Measurements from ENCODE around the gene INIP. TPM values are rescaled to one million over a fixed set of nuclear protein-coding genes. Genes with fewer than 3 reads are reported as not detected.

Gene INIP
- total and polyA plus RNA-seq, 2 of the 13 experiments (the other 11 are each of a cell fraction or from before 2014, with no cell fraction given), result 13.6 to 28.6 TPM

GRCh38 chr9:112750016-112750763 is 32.3 kb upstream of the INIP start, which contains the start of gene SNX30 (continued):
- TF ChIP-seq, protein P1, sequence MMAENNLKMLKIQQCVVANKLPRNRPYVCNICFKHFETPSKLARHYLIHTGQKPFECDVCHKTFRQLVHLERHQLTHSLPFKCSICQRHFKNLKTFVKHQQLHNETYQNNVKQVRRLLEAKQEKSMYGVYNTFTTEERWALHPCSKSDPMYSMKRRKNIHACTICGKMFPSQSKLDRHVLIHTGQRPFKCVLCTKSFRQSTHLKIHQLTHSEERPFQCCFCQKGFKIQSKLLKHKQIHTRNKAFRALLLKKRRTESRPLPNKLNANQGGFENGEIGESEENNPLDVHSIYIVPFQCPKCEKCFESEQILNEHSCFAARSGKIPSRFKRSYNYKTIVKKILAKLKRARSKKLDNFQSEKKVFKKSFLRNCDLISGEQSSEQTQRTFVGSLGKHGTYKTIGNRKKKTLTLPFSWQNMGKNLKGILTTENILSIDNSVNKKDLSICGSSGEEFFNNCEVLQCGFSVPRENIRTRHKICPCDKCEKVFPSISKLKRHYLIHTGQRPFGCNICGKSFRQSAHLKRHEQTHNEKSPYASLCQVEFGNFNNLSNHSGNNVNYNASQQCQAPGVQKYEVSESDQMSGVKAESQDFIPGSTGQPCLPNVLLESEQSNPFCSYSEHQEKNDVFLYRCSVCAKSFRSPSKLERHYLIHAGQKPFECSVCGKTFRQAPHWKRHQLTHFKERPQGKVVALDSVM (CRISPR knock-in tag; IDR thresholded peaks at IDR 0.05), result peak; percentile 99
- TF ChIP-seq THAP11 (CRISPR knock-in tag; IDR thresholded peaks at IDR 0.05), result peak; percentile 79
- no peak for TF ChIP-seq ESRRA (CRISPR knock-in tag; IDR thresholded peaks at IDR 0.05; ENCODE audit: low read depth)
- no peak for TF ChIP-seq ZNF660 (CRISPR knock-in tag; IDR thresholded peaks at IDR 0.05; ENCODE audit: borderline replicate concordance, low read depth)
- TF ChIP-seq TOE1 (CRISPR knock-in tag; IDR thresholded peaks at IDR 0.05), result no peak
- TF ChIP-seq ZNF678 (CRISPR knock-in tag; IDR thresholded peaks at IDR 0.05), result no peak
- TF ChIP-seq, protein P2, sequence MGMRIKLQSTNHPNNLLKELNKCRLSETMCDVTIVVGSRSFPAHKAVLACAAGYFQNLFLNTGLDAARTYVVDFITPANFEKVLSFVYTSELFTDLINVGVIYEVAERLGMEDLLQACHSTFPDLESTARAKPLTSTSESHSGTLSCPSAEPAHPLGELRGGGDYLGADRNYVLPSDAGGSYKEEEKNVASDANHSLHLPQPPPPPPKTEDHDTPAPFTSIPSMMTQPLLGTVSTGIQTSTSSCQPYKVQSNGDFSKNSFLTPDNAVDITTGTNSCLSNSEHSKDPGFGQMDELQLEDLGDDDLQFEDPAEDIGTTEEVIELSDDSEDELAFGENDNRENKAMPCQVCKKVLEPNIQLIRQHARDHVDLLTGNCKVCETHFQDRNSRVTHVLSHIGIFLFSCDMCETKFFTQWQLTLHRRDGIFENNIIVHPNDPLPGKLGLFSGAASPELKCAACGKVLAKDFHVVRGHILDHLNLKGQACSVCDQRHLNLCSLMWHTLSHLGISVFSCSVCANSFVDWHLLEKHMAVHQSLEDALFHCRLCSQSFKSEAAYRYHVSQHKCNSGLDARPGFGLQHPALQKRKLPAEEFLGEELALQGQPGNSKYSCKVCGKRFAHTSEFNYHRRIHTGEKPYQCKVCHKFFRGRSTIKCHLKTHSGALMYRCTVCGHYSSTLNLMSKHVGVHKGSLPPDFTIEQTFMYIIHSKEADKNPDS (CRISPR knock-in tag; IDR thresholded peaks at IDR 0.05), result no peak
- no peak for TF ChIP-seq PREB (CRISPR knock-in tag; IDR thresholded peaks at IDR 0.05)
- peak; percentile 55 for TF ChIP-seq ZNF781 (CRISPR knock-in tag; IDR thresholded peaks at IDR 0.05; ENCODE audit: borderline replicate concordance, not compliant biosample characterization)
- TF ChIP-seq MATR3 (CRISPR knock-in tag; IDR thresholded peaks at IDR 0.05), result no peak
- no peak; the same call in 1 of the 2 replicates for TF ChIP-seq ZNF605 (CRISPR knock-in tag; IDR thresholded peaks at IDR 0.05)
- TF ChIP-seq NBN (conservative IDR thresholded peaks at IDR 0.05), result no peak
- no peak for TF ChIP-seq PHB2 (IDR thresholded peaks at IDR 0.05; ENCODE audit: partially characterized antibody)
- no peak for TF ChIP-seq CEBPB (IDR thresholded peaks at IDR 0.05; ENCODE audit: borderline replicate concordance, low read depth, low read length)
- peak; percentile 65; the same call in 1 of the 2 replicates for TF ChIP-seq CBFB (CRISPR knock-in tag; IDR thresholded peaks at IDR 0.05)
- 0 out of 2 replicates have a peak, but pooled peaks have one; percentile 24 for TF ChIP-seq NFYC (CRISPR knock-in tag; IDR thresholded peaks at IDR 0.05)
- TF ChIP-seq NR2F6 (IDR thresholded peaks at IDR 0.05), result no peak
- TF ChIP-seq NR2F6 (CRISPR knock-in tag; IDR thresholded peaks at IDR 0.05), result no peak; the same call in 1 of the 2 replicates
- no peak for TF ChIP-seq ZNF562 (CRISPR knock-in tag; IDR thresholded peaks at IDR 0.05; ENCODE audit: borderline replicate concordance)
- no peak for TF ChIP-seq ZNF567 (CRISPR knock-in tag; IDR thresholded peaks at IDR 0.05; ENCODE audit: borderline replicate concordance)
- no peak for TF ChIP-seq ARID2 (CRISPR knock-in tag; IDR thresholded peaks at IDR 0.05; ENCODE audit: borderline replicate concordance)
- no peak for TF ChIP-seq ZBTB42 (CRISPR knock-in tag; IDR thresholded peaks at IDR 0.05)
- TF ChIP-seq PRMT3 (CRISPR knock-in tag; IDR thresholded peaks at IDR 0.05; ENCODE audit: borderline replicate concordance, low read depth), result no peak
- no peak for TF ChIP-seq SIX1 (CRISPR knock-in tag; IDR thresholded peaks at IDR 0.05; ENCODE audit: borderline replicate concordance)
- peak in 1 of 2 experiments; percentile 67; a peak in 1 of 4 replicates for TF ChIP-seq KLF16 (CRISPR knock-in tag; IDR thresholded peaks at IDR 0.05)
- TF ChIP-seq POLR2AphosphoS5 (IDR thresholded peaks at IDR 0.05; ENCODE audit: low read depth, low read length), result peak; percentile 95
- TF ChIP-seq SMYD3 (CRISPR knock-in tag; IDR thresholded peaks at IDR 0.05), result no peak
- TF ChIP-seq ZNF17 (CRISPR knock-in tag; IDR thresholded peaks at IDR 0.05), result no peak
